Activated CD8-positive, alpha-beta memory T cell treated with anti-CD3 and anti-CD28 coated beads for 4 hours (primary cell): ENCODE data around the gene LHCGR.
"Not testable (repeated sequence)": the region's sequence is repeated elsewhere in the genome, so short reads cannot be mapped to it uniquely, and the experiment has no call there.

Experiments used
- DNase-seq, 2 donors: peaks; one replicate each; pipeline ENCODE4 v3.0.0-alpha.2; 2020; ENCODE audit warnings: low read depth in 2 of 2

Gene LHCGR

DNA sequence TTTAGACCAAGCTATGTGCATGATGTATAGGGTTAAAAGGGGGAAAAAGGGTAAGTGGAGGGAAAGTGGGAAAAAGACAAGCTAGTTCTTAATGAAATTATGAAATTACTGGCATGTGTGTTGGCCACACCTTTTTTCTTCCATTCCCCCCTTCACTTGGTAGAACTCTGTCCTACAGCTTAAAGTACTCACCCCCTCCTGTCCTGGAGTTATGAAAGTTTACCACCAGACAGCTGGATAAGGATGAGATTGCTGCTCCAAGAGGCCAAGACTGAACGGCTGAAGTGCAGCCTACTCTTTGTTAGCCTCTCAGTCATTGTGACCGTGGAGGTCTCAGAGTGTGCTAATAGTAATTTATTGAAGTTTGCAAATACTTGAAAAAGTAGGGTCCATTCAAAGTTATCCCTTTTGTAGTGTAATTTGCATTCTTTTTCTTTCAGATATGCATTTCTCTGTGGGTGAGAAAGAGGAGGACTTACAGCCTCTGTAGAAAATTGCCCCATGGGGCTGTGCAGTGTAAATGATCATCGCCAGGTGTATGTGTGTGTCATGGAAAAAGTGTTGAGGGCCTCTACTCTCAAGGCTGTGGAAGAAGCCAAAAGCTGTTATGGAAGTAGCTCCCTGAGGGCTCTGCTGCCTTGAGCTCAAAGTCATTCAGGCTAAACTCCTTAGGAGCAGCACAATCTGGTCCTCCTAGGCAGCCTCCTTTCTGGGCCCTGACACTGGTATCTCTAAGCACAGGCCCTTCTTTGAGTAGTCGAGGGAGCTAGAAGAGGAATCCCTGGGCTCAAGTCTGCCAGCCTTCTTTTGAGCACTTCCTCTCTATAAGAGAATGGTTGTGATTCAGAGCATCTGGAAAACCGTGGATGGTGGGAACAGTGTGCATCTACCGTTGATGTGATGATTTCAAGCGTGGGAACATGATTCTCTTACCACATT lies 46.2 kb downstream of the LHCGR start:
- no peak for DNase-seq

DNA sequence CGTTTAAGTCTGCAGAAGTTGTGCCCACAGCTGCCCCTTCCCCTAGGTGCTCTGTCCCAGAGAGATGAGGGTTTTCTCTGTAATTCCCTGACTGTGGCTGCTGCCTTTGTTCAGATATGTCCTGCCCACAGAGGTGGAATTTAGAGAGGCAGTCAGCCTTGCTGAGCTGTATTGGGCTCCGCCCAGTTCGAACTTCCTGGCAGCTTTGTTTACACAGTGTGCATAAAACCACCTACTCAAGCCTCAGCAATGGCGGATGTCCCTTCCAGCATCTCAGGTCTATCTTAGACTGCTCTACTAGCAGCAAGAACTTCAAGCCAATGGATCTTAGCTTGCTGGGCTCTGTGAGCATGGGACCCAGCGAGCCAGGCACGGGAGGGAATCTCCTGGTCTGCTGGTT lies 48.1 kb downstream of the LHCGR start:
- DNase-seq, result no peak

DNA sequence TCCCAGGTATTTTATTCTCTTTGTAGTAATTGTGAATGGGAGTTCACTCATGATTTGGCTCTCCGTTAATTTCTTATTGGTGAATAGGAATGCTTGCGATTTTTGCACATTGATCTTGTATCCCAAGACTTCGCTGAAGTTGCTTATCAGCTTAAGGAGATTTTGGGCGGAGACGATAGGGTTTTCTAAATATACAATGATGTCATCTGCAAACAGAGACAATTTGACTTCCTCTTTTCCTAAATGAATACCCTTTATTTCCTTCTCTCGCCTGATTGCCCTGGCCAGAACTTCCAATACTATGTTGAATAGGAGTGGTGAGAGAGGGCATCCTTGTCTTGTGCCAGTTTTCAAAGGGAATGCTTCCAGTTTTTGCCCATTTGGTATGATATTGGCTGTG lies 51.9 kb downstream of the LHCGR start:
- not testable (repeated sequence) for DNase-seq

DNA sequence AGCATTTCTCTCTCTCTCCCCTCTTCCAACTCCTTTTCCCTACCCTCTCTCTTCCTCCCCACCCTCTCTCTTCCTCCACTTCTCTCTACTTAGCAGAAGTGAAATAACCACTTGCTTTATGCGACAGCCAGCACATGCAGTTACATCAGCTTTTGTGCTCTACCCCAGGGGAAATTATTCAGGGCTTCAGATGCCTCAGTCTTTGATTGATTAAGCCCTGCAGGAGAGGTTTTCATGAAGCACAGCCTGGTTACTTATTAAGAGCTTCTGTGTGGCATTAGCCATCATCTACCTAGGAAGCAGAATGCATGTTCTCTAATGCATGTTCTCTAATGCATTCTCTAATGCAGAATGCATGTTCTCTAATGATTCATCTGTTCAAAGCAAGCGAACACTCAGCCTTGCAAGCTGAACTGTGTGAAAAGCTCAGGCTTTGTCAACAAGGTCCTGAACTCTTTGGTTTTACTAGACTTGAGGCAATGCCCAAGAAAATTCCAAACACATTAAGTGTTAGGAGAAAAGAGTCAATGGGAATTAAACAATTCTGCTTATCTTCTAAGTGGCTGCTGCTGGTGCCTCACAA lies 56.1 kb downstream of the LHCGR start:
- DNase-seq, result no peak

DNA sequence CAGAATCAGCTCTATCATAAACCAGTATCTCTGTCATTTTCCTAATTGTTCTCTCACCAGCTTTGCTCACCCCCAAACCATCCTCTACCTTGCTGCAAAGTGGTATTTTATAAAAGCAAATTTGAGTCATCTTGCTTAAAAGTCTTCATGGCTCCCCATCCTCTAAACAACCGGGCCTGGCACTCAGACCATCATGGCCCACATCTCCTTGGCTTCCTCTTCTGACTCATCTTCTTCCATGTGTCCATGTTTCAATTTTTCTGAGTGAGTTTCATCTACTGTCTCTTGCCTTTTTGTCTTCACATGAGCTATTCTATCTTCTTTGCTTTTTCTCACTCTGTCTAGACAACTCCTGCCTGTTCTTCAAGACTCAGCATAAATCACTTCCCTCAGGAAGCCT lies 58.6 kb downstream of the LHCGR start:
- DNase-seq, result no peak

DNA sequence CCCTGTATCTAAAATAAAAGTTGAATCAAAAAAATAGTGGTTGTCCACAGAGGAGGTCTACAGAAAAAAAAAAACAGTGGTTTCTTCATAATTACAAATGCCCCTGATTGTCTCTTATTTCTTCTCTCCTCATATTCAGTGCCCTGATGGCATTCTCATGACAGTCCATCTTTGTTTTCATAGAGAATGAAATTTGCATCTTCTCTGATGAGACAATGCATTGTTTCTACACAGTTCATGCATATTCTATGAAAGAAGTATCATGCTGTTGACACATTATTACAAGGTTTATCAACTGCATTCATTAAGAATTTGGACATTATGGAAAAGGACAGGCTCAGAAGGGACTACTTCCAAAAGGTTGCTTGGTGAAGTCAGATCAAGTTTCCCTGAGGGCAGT lies 59.5 kb downstream of the LHCGR start:
- no peak for DNase-seq

DNA sequence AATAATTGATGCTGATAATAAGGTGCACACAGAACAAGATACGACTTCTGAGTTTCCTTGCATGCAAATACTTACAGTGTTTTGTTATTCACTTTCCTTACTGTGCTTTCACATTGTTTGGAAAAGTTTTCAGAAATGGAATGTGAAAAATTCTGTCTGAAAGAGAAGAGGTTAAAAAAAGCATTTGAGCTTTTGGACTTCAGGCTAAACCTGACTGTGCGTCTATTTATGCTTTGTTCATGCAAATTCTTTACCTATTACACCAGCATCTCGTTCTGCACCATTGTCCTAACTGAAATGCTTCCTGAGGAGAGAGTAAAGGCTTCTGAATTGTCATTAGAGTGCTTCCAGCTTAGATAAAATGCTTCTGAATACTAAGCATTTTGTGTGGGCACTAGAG lies 61.4 kb downstream of the LHCGR start:
- DNase-seq, result no peak

DNA sequence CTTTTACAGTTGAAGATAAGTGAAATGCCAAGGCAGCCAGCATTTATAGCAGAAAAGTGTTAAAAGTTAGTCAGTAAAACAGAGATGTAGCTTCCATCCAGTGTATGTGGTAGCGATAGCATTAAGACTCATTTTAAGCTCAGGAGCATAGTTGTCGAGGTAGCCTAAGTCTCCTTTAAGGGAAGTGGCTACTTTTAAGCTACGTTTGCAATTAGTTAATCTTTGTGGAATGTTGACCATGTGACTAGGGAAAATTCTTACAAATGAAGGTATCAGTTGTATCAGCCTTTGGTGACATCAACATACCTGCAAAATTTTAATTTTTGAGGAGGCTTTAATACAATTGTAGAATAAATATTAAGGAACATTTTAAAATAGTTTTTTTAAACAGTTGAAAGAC lies 61.9 kb downstream of the LHCGR start:
- DNase-seq, result no peak

DNA sequence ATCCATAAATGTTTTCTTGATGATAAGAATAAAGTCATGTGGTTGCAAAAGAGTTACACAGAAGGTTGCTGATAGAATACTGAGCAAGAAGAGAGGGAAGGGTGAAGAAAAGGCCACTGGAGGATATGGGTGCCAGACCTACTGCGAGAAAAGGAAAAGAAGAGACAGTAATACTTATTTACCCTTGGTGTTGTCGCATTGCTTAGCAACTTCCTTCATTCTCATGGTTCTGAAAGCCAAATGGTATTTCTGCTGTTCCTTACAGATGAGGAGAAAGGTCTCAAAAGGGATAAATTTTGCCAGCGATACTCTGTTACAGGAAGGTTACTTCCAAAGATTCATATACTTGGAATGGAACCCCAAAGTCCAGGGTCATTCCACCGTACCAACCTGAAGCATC lies 62.5 kb downstream of the LHCGR start:
- no peak for DNase-seq

DNA sequence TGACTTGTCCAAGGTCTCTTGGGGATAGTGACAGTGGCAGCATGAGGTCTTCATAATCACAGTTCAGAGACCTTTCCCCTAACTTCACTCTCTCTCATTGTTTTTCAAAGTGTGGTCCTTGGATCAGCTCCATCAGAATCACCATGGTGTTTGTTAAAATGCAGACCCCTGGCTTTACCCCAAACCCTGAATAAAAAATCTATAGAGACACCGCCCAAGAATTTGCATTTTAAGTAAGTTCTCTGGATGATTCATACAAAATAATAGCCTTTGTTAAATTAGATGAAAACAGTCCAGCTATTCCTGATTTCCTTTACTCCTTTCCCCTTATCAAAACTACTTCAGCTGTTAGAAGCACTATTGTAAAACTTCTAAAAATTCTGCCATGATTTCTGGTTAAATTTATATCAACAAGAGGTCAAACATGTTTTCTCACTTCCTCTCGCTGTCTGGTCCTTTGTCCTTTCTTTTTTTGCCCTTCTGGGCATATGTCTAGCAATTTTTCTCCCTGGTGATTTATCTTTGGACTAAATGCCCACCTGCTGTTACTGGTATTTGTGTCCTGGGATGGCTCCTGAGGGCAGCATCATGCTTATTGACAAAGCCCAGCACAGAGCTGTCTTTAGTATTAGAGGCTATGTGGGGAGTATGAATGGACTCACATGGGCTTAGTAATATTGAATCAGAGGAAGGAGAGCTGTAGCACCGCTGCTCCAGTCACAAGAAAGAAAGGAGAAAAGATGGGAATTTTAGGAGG lies 63.4 kb downstream of the LHCGR start:
- DNase-seq, result no peak

DNA sequence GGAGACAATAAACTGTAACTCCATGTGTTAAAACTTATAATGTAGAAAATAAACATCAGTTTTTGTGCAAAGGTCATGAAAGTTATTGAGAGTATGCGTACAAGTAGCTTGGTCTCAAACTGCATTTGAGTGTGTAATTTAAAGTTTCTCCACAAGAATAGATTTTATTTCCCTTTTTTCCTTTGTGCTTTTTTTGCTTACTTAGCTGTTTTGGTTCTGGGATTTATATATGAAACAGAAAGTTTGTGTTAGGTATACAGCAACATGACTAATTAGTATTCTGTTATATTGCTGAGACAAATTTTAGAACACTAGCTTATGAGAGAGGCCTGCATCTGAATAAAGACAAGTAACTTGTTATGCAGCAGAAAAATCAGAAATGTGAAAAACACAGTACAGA lies 70.4 kb downstream of the LHCGR start:
- DNase-seq, result no peak

DNA sequence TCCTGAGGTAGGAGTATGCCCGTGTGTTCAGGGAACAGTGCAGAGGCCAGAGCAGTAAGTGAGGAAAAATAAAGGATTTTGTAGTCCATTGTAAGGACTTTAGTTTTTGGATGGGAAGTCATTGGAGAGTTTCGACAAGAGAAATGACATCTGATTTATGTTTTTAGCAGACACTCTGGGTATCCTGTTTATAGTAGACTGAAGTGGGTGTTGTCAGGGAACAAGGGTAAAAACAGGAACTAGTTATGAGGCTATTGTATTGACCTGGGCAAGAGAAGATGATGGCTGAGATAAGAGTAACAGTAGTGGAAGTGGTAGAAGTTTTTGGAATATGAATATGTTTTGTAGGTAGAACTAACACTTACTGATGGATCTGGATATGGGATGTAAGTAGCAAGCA lies 78.1 kb downstream of the LHCGR start:
- no peak for DNase-seq

DNA sequence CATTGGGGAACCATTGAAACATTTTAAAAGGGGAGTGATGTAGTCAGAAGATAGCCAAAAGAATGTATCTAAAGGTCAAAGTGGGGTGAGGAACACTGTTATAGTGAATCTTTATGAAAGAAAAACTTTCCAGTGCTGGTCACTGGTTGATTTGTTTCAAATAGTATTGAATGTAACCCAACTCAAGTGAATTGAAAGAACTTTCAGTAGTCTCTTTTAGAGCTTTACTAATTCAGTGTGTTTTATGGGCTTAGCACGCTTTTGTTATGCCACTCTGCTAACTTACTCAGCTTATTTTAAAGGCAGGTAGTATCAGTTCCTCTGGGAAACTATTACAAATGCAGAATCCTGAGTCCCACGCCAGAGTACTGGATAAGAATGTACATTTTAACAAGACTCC lies 80.6 kb downstream of the LHCGR start:
- DNase-seq, result no peak

DNA sequence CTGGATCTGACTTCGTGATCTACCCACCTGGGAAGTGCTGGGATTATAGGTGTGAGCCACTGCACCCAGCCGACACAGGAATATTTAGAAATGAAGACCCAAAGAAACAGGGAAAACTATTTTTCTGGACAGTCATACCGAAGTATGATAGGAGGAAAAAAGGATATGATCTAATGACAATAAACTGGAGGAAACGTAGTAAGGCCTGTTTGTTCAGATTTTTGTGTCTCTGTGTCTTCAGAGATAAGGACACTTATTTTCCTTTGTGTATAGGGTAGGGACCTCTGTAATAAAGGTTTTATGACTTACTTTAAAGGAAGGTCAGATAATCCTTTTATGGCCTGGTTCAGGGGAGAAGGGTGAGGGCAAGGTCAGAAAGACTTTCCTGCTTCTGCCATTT lies 81.9 kb downstream of the LHCGR start:
- DNase-seq, result no peak

DNA sequence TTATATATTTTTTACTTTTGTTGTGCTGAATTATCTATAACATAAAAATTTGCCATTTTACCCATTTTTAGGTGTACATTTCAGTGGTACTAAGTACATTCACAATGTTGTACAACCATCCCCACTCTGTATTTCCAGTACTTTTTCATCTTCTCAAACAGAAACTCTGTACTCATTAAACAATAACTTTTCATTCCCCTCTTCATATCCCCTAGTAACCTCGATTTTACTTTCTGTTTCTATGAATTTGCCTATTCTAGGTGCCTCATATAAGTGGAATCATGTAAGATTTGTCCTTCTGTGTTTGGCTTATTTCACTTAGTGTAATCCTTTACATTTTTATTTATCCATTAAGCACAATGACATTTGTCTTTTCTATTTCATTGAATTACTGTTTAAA lies 86.5 kb downstream of the LHCGR start:
- no peak for DNase-seq

DNA sequence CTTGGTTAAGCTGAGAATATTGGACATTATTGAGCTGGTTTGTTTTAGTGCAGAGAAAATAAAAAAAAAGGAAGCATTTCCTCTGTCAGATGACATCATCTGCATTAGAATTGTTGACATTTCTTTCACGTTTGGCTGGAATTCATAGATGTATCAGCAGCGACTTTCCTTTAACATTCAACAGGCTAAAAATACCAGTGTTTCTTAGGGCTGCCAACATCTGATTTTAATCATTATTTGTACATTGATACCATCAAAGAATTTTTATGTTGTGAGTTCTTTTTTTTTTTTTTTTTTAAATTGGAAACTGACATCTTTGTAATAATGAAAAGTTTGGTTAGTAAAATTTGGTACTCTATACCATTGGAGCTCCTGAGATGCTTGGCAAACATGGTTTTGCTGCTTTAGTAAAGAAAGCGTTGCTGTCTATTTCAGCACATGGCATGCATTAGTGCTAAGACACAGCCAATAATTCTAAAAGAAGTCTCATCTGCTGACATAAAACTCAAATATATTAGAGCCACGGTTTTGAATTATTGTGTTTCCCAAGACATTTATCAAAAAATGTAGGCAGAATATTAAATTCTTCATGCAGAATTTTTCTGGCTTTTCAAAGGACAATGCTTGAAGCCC lies 104.2 kb downstream of the LHCGR start:
- no peak for DNase-seq

DNA sequence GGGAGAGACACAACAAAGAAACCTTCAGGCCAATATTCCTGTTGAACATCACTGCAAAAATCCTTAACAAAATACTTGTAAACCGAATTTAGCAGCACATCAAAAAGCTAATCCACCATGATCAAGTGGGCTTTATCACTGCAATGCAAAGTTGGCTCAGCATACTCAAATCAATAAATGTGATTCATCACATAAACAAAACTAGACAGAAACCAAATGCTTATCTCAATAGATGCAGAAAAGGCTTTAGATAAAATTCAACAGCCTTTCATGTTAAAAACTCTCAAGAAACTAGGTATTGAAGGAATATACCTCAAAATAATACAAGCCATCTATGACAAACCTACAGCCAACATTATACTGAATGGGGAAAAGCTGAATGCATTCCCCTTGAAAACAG lies 117.3 kb downstream of the LHCGR start:
- no peak for DNase-seq
